K562 (cell line): ENCODE results near the gene BTD. TPM values are rescaled to one million over a fixed set of nuclear protein-coding genes. Genes with fewer than 3 reads are reported as not detected.

Experiments
- CBX5 ChIP-seq: IDR thresholded peaks from 2 replicates; pipeline ENCODE4 v1.6.1; 2014; ENCODE audit warnings: low read depth, borderline replicate concordance
- ETV5 ChIP-seq: sonication (generic); formaldehyde crosslinking; IDR thresholded peaks from 2 replicates; pipeline ENCODE4 v1.4.0; 2020; ENCODE audit warnings: low read depth, mild to moderate bottlenecking, missing genetic modification reagents
- FOXK2 ChIP-seq, 2 experiments: fragments of 450-650 bp; IDR thresholded peaks in 1 of 2; conservative IDR thresholded peaks in 1 of 2; 2 replicates each; pipeline ENCODE4 v1.6.1; 2016; ENCODE audit warnings: low read depth in 2 of 2, mild to moderate bottlenecking in 1 of 2
- FOXP1 ChIP-seq: sonication (generic); formaldehyde crosslinking; IDR thresholded peaks from 2 replicates; pipeline ENCODE4 v1.8.0; 2022; ENCODE audit warnings: mild to moderate bottlenecking, missing genetic modification reagents
- GATAD2B ChIP-seq: fragments of 450-650 bp; IDR thresholded peaks from 2 replicates; pipeline ENCODE4 v1.6.1; 2017; ENCODE audit warnings: mild to moderate bottlenecking, borderline replicate concordance
- GTF2A2 ChIP-seq: IDR thresholded peaks from 2 replicates; pipeline ENCODE4 v1.6.1; 2016; ENCODE audit warnings: mild to moderate bottlenecking, missing genetic modification characterization, missing compliant biosample characterization
- HDAC6 ChIP-seq: IDR thresholded peaks from 2 replicates; pipeline ENCODE4 v1.6.1; 2012; ENCODE audit warnings: low read depth, mild to moderate bottlenecking, control low read depth, inconsistent platforms, low read length, moderate library complexity
- HLTF ChIP-seq: fragments of 450-650 bp; IDR thresholded peaks from 2 replicates; pipeline ENCODE4 v1.6.1; 2016
- HNRNPK ChIP-seq: fragments of 200-400 bp; formaldehyde crosslinking; IDR thresholded peaks from one replicate; pipeline ENCODE4 v1.6.1; 2018; ENCODE audit warnings: mild to moderate bottlenecking, low read depth, low read length; ENCODE audit not compliant: poor library complexity, severe bottlenecking
- HNRNPLL ChIP-seq: fragments of 200-400 bp; formaldehyde crosslinking; IDR thresholded peaks from 2 replicates; pipeline ENCODE4 v1.6.1; 2017; ENCODE audit warnings: low read length, low read depth, mild to moderate bottlenecking; ENCODE audit not compliant: poor library complexity, severe bottlenecking
- LARP7 ChIP-seq: fragments of 450-650 bp; IDR thresholded peaks from 2 replicates; pipeline ENCODE4 v1.6.1; 2016
- MAFK ChIP-seq: IDR thresholded peaks from 2 replicates; pipeline ENCODE4 v1.6.1; 2011; ENCODE audit warnings: low read length, improper control_type of control experiment
- MYC ChIP-seq, 2 experiments: fragments of 250-450 bp in 1 of 2; sonication (Bioruptor Pico) in 1 of 2; IDR thresholded peaks; 2 replicates each; pipeline versions ENCODE4 v1.5.1 to v1.6.1; 2012 to 2021; ENCODE audit warnings: low read depth in 2 of 2, borderline replicate concordance in 1 of 2, improper control_type of control experiment in 1 of 2, low read length in 1 of 2, mild to moderate bottlenecking in 1 of 2, moderate library complexity in 1 of 2
- NCOA4 ChIP-seq: fragments of 450-650 bp; IDR thresholded peaks from 2 replicates; pipeline ENCODE4 v1.6.1; 2018; ENCODE audit warnings: mild to moderate bottlenecking; ENCODE audit not compliant: partially characterized antibody
- TAL1 ChIP-seq: fragments of 450-650 bp; IDR thresholded peaks from 2 replicates; pipeline ENCODE4 v1.6.1; 2016; ENCODE audit warnings: mild to moderate bottlenecking
- TBL1XR1 ChIP-seq, 2 experiments: IDR thresholded peaks; 2 replicates each; pipeline ENCODE4 v1.6.1; 2012; ENCODE audit warnings: improper control_type of control experiment in 2 of 2, low read length in 2 of 2, mild to moderate bottlenecking in 1 of 2
- XRCC5 ChIP-seq: fragments of 200-400 bp; formaldehyde crosslinking; IDR thresholded peaks from 2 replicates; pipeline ENCODE4 v1.6.1; 2017; ENCODE audit warnings: low read depth, mild to moderate bottlenecking, low read length
- ZNF134 ChIP-seq: fragments of 250-450 bp; sonication (Bioruptor Pico); conservative IDR thresholded peaks from 2 replicates; pipeline ENCODE4 v1.4.0; 2020
- ZNF184 ChIP-seq: sonication (generic); formaldehyde crosslinking; IDR thresholded peaks from 2 replicates; pipeline ENCODE4 v1.5.0; 2020; ENCODE audit warnings: missing genetic modification reagents
- polyA plus RNA-seq, 8 experiments: library from polyadenylated mRNA; depleted of rRNA in 4 of 8; stranded (reverse) in 5 of 8; unstranded in 3 of 8; fragments of >200 nt; fragmentation: Nextera tagmentation in 2 of 8; fragmentation: Illumina TruSeq in 1 of 8; extraction: Ambion mirVana in 2 of 8; extraction: Trizol in 1 of 8; gene quantifications; 2 replicates each; pipeline versions ENCODE4 v1.2.1 to v1.2.3, GENCODE V29; 2011 to 2014; ENCODE audit warnings: inconsistent platforms in 1 of 8, missing spikeins in 1 of 8
- total RNA-seq, 7 experiments: library from RNA; depleted of rRNA in 6 of 7; stranded (reverse); fragments of >200 nt in 6 of 7; fragmentation: Illumina TruSeq in 2 of 7; extraction: Trizol in 2 of 7; gene quantifications; 2 replicates each; pipeline versions ENCODE4 v1.2.1 to v1.2.3, GENCODE V29; 2011 to 2021; ENCODE audit warnings: low replicate concordance in 1 of 7
- TF ChIP-seq, protein P1 (sequence below), 3 experiments: IDR thresholded peaks in 2 of 3; conservative IDR thresholded peaks in 1 of 3; 2 replicates each; pipeline ENCODE4 v1.5.1; 2011 to 2012; ENCODE audit warnings: low read length in 3 of 3, mild to moderate bottlenecking in 3 of 3, control low read depth in 2 of 3, improper control_type of control experiment in 1 of 3, inconsistent platforms in 1 of 3, low read depth in 1 of 3, mixed read lengths in 1 of 3, moderate library complexity in 1 of 3; ENCODE audit not compliant: insufficient read depth in 2 of 3
- TF ChIP-seq, protein P2 (sequence below): fragments of 250-450 bp; sonication (Bioruptor Pico); IDR thresholded peaks from 2 replicates; pipeline ENCODE4 v1.5.0; 2020; ENCODE audit warnings: mild to moderate bottlenecking, borderline replicate concordance
- TF ChIP-seq, protein P3 (sequence below): fragments of 250-450 bp; sonication (Bioruptor Pico); IDR thresholded peaks from 2 replicates; pipeline ENCODE4 v1.4.0; 2020; ENCODE audit warnings: mild to moderate bottlenecking, moderate library complexity, borderline replicate concordance

BTD gene
- total and polyA plus RNA-seq, 9 of the 15 experiments (the other 6 are each of a cell fraction or from before 2014, with no cell fraction given), result 6.6 to 26.2 (median 10.6) TPM

DNA sequence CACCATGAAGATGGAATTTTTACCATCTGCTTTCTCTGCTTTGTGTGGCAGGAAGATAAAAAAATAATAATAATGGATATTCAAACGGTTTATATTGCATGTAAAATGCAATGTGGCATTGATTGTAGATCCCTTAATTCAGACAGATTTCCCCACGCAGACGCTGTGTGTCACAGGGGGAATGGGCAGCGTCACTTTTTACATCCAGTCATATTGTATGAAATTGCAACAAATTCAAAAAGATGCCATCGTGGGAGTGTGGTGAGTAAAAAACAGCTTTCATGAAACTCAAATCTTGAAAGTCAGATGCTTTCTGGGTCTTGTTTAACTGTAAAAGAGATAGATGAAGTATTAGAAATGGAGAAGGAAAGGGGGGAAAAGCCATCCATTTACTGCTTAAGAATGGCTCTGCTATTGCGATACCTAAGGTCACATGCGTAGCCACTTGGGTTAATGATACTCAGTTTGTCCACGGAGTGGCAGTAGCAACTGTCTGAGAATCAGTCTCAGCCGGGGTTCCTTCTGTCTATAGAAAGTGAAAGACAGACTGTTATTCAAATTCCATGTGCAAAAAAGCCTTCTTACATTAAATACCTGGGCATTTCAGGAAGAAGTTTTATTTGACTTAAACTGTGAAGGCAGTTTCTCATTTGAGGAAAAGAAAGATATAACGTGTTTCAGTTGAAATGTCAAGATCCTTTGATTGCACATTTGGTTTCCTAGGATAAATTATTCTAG lies 28.5 kb downstream of the BTD start (continued):
- TF ChIP-seq FOXP1, result 0 out of 2 replicates have a peak, but pooled peaks have one; percentile 38
- TF ChIP-seq, protein P1, sequence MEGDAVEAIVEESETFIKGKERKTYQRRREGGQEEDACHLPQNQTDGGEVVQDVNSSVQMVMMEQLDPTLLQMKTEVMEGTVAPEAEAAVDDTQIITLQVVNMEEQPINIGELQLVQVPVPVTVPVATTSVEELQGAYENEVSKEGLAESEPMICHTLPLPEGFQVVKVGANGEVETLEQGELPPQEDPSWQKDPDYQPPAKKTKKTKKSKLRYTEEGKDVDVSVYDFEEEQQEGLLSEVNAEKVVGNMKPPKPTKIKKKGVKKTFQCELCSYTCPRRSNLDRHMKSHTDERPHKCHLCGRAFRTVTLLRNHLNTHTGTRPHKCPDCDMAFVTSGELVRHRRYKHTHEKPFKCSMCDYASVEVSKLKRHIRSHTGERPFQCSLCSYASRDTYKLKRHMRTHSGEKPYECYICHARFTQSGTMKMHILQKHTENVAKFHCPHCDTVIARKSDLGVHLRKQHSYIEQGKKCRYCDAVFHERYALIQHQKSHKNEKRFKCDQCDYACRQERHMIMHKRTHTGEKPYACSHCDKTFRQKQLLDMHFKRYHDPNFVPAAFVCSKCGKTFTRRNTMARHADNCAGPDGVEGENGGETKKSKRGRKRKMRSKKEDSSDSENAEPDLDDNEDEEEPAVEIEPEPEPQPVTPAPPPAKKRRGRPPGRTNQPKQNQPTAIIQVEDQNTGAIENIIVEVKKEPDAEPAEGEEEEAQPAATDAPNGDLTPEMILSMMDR (IDR thresholded peaks at IDR 0.05 in 2 of 3, conservative IDR thresholded peaks at IDR 0.05 in 1 of 3; ENCODE audit: insufficient read depth in 2 of 3, low read depth in 1 of 3, low read length in 3 of 3), result peak; percentile 77 to 93 (median 85)
- TF ChIP-seq HNRNPK, result no peak
- peak in 1 of 2 experiments; percentile 13; a peak in 1 of 4 replicates for TF ChIP-seq TBL1XR1 (IDR thresholded peaks at IDR 0.05; ENCODE audit: low read length in 2 of 2)
- no peak for TF ChIP-seq TAL1
- 0 out of 4 replicates have a peak, but pooled peaks of 1 of the 2 experiments have one; percentile 12 for TF ChIP-seq FOXK2 (conservative IDR thresholded peaks at IDR 0.05 in 1 of 2, IDR thresholded peaks at IDR 0.05 in 1 of 2; ENCODE audit: low read depth in 2 of 2)
- TF ChIP-seq CBX5, result no peak
- TF ChIP-seq ZNF134 (CRISPR knock-in tag), result no peak
- TF ChIP-seq MYC (IDR thresholded peaks at IDR 0.05; ENCODE audit: low read depth, low read length), result peak; percentile 73
- TF ChIP-seq MYC (CRISPR knock-in tag; IDR thresholded peaks at IDR 0.05; ENCODE audit: borderline replicate concordance, low read depth), result no peak
- no peak for TF ChIP-seq ZNF184 (CRISPR knock-in tag)
- no peak for TF ChIP-seq NCOA4
- TF ChIP-seq MAFK, result 0 out of 2 replicates have a peak, but pooled peaks have one; percentile 2
- TF ChIP-seq XRCC5, result no peak
- TF ChIP-seq GATAD2B, result peak; percentile 43; the same call in 1 of the 2 replicates
- TF ChIP-seq, protein P2, sequence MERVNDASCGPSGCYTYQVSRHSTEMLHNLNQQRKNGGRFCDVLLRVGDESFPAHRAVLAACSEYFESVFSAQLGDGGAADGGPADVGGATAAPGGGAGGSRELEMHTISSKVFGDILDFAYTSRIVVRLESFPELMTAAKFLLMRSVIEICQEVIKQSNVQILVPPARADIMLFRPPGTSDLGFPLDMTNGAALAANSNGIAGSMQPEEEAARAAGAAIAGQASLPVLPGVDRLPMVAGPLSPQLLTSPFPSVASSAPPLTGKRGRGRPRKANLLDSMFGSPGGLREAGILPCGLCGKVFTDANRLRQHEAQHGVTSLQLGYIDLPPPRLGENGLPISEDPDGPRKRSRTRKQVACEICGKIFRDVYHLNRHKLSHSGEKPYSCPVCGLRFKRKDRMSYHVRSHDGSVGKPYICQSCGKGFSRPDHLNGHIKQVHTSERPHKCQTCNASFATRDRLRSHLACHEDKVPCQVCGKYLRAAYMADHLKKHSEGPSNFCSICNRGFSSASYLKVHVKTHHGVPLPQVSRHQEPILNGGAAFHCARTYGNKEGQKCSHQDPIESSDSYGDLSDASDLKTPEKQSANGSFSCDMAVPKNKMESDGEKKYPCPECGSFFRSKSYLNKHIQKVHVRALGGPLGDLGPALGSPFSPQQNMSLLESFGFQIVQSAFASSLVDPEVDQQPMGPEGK (CRISPR knock-in tag), result no peak
- TF ChIP-seq HLTF, result no peak; the same call in 1 of the 2 replicates
- no peak for TF ChIP-seq LARP7
- no peak for TF ChIP-seq GTF2A2 (tag)
- 0 out of 2 replicates have a peak, but pooled peaks have one; percentile 21 for TF ChIP-seq ETV5 (CRISPR knock-in tag)
- no peak for TF ChIP-seq HNRNPLL
- no peak for TF ChIP-seq HDAC6
- TF ChIP-seq, protein P3, sequence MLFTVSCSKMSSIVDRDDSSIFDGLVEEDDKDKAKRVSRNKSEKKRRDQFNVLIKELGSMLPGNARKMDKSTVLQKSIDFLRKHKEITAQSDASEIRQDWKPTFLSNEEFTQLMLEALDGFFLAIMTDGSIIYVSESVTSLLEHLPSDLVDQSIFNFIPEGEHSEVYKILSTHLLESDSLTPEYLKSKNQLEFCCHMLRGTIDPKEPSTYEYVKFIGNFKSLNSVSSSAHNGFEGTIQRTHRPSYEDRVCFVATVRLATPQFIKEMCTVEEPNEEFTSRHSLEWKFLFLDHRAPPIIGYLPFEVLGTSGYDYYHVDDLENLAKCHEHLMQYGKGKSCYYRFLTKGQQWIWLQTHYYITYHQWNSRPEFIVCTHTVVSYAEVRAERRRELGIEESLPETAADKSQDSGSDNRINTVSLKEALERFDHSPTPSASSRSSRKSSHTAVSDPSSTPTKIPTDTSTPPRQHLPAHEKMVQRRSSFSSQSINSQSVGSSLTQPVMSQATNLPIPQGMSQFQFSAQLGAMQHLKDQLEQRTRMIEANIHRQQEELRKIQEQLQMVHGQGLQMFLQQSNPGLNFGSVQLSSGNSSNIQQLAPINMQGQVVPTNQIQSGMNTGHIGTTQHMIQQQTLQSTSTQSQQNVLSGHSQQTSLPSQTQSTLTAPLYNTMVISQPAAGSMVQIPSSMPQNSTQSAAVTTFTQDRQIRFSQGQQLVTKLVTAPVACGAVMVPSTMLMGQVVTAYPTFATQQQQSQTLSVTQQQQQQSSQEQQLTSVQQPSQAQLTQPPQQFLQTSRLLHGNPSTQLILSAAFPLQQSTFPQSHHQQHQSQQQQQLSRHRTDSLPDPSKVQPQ (CRISPR knock-in tag), result no peak
